ENCODE results near the gene MKLN1. TPM values are rescaled to one million over a fixed set of nuclear protein-coding genes. Genes with fewer than 3 reads are reported as not detected.
"Not testable (repeated sequence)": the region's sequence is repeated elsewhere in the genome, so short reads cannot be mapped to it uniquely, and the experiment has no call there.

Gene MKLN1
- total and polyA plus RNA-seq, 5 donors from 2014 or later = 24.5 to 58.9 (median 34.8) TPM

DNA sequence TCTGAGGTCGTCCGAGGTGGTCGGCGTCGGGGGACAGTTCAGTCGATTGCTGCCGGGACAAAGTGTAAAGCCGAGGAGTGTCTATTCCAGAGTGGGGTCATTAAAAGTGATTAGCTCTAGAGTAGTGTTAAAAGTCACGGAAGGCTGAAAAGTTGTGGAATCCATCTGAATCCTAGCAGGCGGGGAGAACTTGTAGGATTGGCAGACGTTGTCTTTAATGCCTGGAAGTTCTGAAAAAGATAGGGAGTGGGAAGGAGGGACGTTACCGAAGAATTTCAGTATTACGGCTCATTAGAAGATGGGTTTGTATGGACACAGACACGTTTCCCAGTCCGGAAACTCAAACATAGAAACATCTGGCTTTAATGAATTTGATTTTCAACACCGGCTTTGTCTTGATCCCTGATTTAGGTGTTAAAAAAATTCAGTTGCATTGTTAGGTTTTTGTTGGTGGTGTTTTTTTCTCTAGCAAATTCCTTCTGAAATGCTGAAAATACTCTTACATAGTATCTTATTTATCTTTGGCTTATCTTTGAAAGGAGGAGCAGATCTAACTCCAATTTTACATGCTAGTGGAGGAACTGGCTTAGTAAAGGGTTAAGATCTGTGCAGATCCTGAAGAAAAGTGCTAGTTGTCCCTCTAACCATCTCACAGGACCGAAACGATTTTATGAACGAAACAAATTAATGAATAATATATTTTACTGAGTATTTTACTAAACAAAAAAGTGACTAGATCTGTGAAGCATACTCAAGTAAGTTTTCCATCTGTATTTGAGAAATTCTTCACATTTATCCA is 900 bp downstream of the MKLN1 start:
- Histone ChIP-seq H3K9me3 (ENCODE audit: control insufficient read depth in 2 of 2, low read length in 2 of 2) (no peaks in the 10 kb centered on the region), H3K27me3 (ENCODE audit: control insufficient read depth, insufficient read depth, low read length) (no peaks in the 10 kb centered on the region), H3K27ac (ENCODE audit: insufficient read depth, low read length, poor library complexity, severe bottlenecking) (peak overlapping the region; percentile 91), H3K4me3 (ENCODE audit: low read depth, low read length) (peak overlapping the region; percentile 94), H3K36me3 (ENCODE audit: control insufficient read depth, insufficient read depth, low read length) (peaks cover 3% of the 10 kb centered on the region), H3K4me1 (ENCODE audit: control insufficient read depth, insufficient read depth, low read length, poor library complexity, severe bottlenecking) (peaks cover 45% of the 10 kb centered on the region)
- no peak for ATAC-seq (ENCODE audit: low read depth in 2 of 2)
- Mint-ChIP-seq H3K27ac (peak overlapping the region; percentile 96 to 98 (median 98)), H3K36me3 (no peaks in the 10 kb centered on the region), H3K27me3 (no peaks in the 10 kb centered on the region), H3K9me3 (no peaks in the 10 kb centered on the region), H3K4me3 (peak overlapping the region; percentile 89 to 98 (median 94)), H3K4me1 (peaks cover 46 to 77% (median 53%) of the 10 kb centered on the region in 4 donors)
- no peak for DNase-seq

DNA sequence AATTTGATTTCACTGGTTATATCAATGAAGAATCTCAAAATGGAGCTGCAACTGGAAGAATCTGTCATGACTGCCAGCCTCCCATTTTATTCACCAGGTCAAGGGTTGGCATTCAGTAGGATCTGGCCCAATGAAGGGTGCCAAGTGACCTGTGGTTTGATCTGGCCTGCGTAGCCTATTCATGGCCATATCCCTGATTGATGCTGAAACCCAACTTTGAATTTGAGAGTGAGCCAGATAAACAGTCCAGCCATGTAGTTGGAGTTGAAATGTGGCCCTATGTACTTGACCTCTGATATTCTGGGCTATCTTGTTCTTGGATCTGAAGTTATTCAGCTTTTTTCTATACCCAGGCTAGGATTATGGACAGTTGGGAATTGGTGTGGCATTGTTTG is 1.5 kb downstream of the MKLN1 start:
- ATAC-seq (ENCODE audit: low read depth in 2 of 2) = no peak
- Histone ChIP-seq H3K27ac (ENCODE audit: insufficient read depth, low read length, poor library complexity, severe bottlenecking) (peak overlapping the region; percentile 91), H3K9me3 (ENCODE audit: control insufficient read depth in 2 of 2, low read length in 2 of 2) (no peaks in the 10 kb centered on the region), H3K27me3 (ENCODE audit: control insufficient read depth, insufficient read depth, low read length) (no peaks in the 10 kb centered on the region), H3K4me3 (ENCODE audit: low read depth, low read length) (peak overlapping the region; percentile 94), H3K36me3 (ENCODE audit: control insufficient read depth, insufficient read depth, low read length) (peaks cover 3% of the 10 kb centered on the region), H3K4me1 (ENCODE audit: control insufficient read depth, insufficient read depth, low read length, poor library complexity, severe bottlenecking) (peaks cover 45% of the 10 kb centered on the region)
- Mint-ChIP-seq H3K27ac (peak overlapping the region in 2 of 3 donors; percentile 96 to 98), H3K4me3 (peak overlapping the region; percentile 89 to 98 (median 94)), H3K27me3 (no peaks in the 10 kb centered on the region), H3K9me3 (no peaks in the 10 kb centered on the region), H3K4me1 (peaks cover 46 to 78% (median 58%) of the 10 kb centered on the region in 4 donors), H3K36me3 (peaks cover under 1% of the 10 kb centered on the region)
- no peak for DNase-seq

DNA sequence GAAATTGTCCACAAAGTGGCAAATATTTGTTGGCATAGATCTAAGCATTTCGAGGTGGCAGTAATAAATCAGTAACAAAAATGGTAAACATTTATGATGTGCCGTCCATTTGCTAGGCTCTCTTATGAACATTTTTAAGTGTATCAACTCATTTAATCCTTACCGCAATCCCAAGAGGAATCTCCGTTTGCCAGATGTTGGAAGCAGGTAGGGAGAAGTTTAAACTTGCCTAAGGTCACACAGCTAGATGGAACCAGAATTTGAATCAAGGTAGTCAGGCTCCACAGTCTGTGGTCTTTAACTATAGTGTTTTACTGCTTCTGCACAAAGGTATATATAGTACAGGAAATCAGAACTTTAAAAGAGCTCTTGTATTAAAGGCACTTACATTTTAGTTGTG is 2.6 kb downstream of the MKLN1 start:
- Histone ChIP-seq H3K9me3 (ENCODE audit: control insufficient read depth in 2 of 2, low read length in 2 of 2) (peaks cover 0 to 1% of the 10 kb centered on the region in 2 experiments), H3K4me1 (ENCODE audit: control insufficient read depth, insufficient read depth, low read length, poor library complexity, severe bottlenecking) (peaks cover 45% of the 10 kb centered on the region), H3K4me3 (ENCODE audit: low read depth, low read length) (peak overlapping the region; percentile 94), H3K36me3 (ENCODE audit: control insufficient read depth, insufficient read depth, low read length) (peaks cover 3% of the 10 kb centered on the region), H3K27me3 (ENCODE audit: control insufficient read depth, insufficient read depth, low read length) (no peaks in the 10 kb centered on the region), H3K27ac (ENCODE audit: insufficient read depth, low read length, poor library complexity, severe bottlenecking) (peak overlapping the region; percentile 91)
- DNase-seq (peak in 1 of 3 donors; percentile 15), ATAC-seq (ENCODE audit: low read depth in 2 of 2) (no peak)
- H3K4me1 Mint-ChIP-seq = peaks cover 41 to 79% (median 64%) of the 10 kb centered on the region in 4 donors
- peak overlapping the region in 2 of 3 donors; percentile 26 to 96 for H3K27ac Mint-ChIP-seq
- peaks cover 4% of the 10 kb centered on the region for H3K36me3 Mint-ChIP-seq
- H3K4me3 Mint-ChIP-seq = peak overlapping the region; percentile 89 to 98 (median 94)
- peaks cover 0 to 2% (median 0%) of the 10 kb centered on the region in 7 donors for H3K9me3 Mint-ChIP-seq
- H3K27me3 Mint-ChIP-seq = no peaks in the 10 kb centered on the region

DNA sequence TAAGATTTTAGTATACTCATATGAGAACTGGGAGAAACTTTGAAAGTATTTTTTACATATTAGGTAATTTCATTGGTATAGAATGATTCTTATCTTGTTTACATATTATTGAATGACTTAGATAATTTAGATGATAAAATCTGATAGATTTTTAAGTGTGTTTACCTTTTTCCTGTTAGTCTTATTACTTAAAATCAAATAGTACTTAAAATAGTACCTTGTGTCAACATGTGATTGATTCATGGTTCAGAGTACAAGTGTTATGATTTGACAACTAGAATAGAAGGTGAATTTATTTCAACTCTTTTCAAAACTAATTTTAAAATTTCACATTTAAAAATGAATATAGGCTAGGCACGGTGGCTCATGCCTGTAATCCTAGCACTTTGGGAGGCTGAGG is 4.1 kb downstream of the MKLN1 start:
- Mint-ChIP-seq H3K4me1 (peaks cover 36 to 77% (median 69%) of the 10 kb centered on the region in 4 donors), H3K9me3 (peaks cover 0 to 13% (median 5%) of the 10 kb centered on the region in 7 donors), H3K27me3 (no peaks in the 10 kb centered on the region), H3K27ac (peak overlapping the region in 1 of 3 donors; percentile 5), H3K36me3 (peaks cover 16% of the 10 kb centered on the region), H3K4me3 (peak overlapping the region in 3 of 4 donors; percentile 37 to 64 (median 63))
- Histone ChIP-seq H3K27ac (ENCODE audit: insufficient read depth, low read length, poor library complexity, severe bottlenecking) (no peak overlapping the region), H3K4me3 (ENCODE audit: low read depth, low read length) (peak overlapping the region; percentile 42), H3K9me3 (ENCODE audit: control insufficient read depth in 2 of 2, low read length in 2 of 2) (peaks cover 10 to 14% of the 10 kb centered on the region in 2 experiments), H3K36me3 (ENCODE audit: control insufficient read depth, insufficient read depth, low read length) (peaks cover 5% of the 10 kb centered on the region), H3K4me1 (ENCODE audit: control insufficient read depth, insufficient read depth, low read length, poor library complexity, severe bottlenecking) (peaks cover 39% of the 10 kb centered on the region), H3K27me3 (ENCODE audit: control insufficient read depth, insufficient read depth, low read length) (no peaks in the 10 kb centered on the region)
- DNase-seq (no peak), ATAC-seq (ENCODE audit: low read depth in 2 of 2) (no peak)

DNA sequence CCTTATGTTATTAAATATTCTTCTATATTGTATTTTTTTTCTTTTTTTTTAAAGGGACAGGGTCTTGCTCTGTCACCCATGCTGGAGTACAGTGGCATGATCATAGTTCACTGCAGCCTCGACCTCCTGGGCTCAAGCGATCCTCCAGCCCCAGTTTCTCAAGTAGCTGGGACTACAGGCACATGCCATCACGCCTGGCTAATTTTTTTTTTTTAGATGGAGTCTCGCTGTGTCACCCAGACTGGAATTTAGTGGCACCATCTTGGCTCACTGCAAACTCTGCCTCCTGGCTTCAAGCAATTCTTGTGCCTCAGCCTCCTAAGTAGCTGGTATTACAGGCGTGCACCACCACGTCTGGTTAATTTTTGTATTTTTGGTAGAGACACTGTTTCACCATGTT is 5.1 kb downstream of the MKLN1 start:
- H3K36me3 Mint-ChIP-seq = peaks cover 21% of the 10 kb centered on the region
- H3K36me3 ChIP-seq (ENCODE audit: control insufficient read depth, insufficient read depth, low read length); H3K27me3 ChIP-seq (ENCODE audit: control insufficient read depth, insufficient read depth, low read length); H3K27ac Mint-ChIP-seq; DNase-seq; H3K27ac ChIP-seq (ENCODE audit: insufficient read depth, low read length, poor library complexity, severe bottlenecking); H3K4me3 ChIP-seq (ENCODE audit: low read depth, low read length); ATAC-seq (ENCODE audit: low read depth in 2 of 2); H3K4me3 Mint-ChIP-seq; H3K27me3 Mint-ChIP-seq: not testable (repeated sequence)
- peaks cover 0 to 19% (median 5%) of the 10 kb centered on the region in 7 donors for H3K9me3 Mint-ChIP-seq
- peaks cover 16 to 20% of the 10 kb centered on the region in 2 experiments for H3K9me3 ChIP-seq (ENCODE audit: control insufficient read depth in 2 of 2, low read length in 2 of 2)
- H3K4me1 Mint-ChIP-seq = peaks cover 35 to 69% (median 66%) of the 10 kb centered on the region in 4 donors
- peaks cover 34% of the 10 kb centered on the region for H3K4me1 ChIP-seq (ENCODE audit: control insufficient read depth, insufficient read depth, low read length, poor library complexity, severe bottlenecking)

DNA sequence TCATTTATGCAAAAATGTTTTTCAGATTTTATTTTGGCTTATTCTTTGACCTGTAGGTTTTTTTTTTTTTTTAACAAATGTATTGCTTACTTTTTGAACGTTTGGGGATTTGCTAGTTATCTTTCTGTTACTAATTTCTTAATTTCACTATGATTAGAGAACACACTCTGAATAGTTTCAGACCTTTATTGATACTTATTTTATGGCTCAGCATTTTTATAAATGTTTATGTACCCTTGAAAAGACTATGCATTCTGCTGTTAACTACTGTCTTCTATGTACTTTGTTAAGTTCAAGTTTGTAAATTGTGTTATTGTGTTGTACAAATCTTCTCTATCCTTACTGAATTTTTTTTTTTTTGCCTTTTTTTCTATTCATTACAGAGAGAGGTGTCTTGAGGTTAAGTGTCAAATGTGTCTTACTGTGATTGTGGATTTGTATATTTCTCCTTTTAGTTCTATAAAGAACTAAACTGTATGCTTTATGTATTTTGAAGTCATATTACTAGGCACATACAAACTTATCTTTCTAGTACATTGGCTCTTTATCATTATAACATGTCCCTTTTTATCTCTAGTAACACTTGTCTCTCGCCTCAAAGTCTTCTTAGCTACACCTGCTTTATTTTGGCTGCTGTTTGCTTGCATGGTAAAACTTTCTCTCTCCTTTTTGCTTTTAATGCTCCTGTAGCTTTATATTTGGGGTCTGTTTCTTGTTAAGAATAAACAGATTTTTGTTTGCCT is 8.1 kb downstream of the MKLN1 start:
- H3K36me3 Mint-ChIP-seq = peaks cover 27% of the 10 kb centered on the region
- ATAC-seq (ENCODE audit: low read depth in 2 of 2) = no peak

DNA sequence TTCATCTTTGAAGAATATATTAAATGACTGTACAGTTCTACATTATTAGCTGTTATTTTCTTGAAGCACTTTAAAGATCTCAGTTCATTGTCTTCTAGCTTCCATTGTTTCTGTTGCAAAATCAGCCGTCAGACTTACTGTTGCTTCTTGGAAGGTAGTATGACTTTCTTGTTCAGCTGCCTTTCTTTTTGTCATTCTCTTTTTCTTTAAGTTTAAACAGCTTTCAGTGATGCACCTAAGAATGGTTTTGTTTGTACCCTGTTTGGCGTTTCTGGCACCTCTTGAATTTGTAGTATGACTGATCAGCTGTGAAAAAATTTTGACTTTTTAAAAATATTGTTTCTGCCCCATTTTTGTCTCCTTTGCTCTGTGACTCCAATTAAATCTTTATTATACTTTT is 9.3 kb downstream of the MKLN1 start:
- Histone ChIP-seq H3K4me3 (ENCODE audit: low read depth, low read length) (no peak overlapping the region), H3K27ac (ENCODE audit: insufficient read depth, low read length, poor library complexity, severe bottlenecking) (no peak overlapping the region), H3K4me1 (ENCODE audit: control insufficient read depth, insufficient read depth, low read length, poor library complexity, severe bottlenecking) (no peaks in the 10 kb centered on the region), H3K36me3 (ENCODE audit: control insufficient read depth, insufficient read depth, low read length) (peaks cover 7% of the 10 kb centered on the region), H3K9me3 (ENCODE audit: control insufficient read depth in 2 of 2, low read length in 2 of 2) (peaks cover 23 to 26% of the 10 kb centered on the region in 2 experiments), H3K27me3 (ENCODE audit: control insufficient read depth, insufficient read depth, low read length) (no peaks in the 10 kb centered on the region)
- Mint-ChIP-seq H3K9me3 (peaks cover 0 to 19% (median 5%) of the 10 kb centered on the region in 7 donors), H3K27me3 (no peaks in the 10 kb centered on the region), H3K4me1 (peaks cover 37 to 69% (median 44%) of the 10 kb centered on the region in 4 donors), H3K4me3 (no peak overlapping the region), H3K36me3 (peaks cover 27% of the 10 kb centered on the region), H3K27ac (no peak overlapping the region)
- peak in 1 of 3 donors; percentile 24 for DNase-seq
- ATAC-seq (ENCODE audit: low read depth in 2 of 2) = no peak

More for the DNA sequence above, 8.1 kb downstream of the MKLN1 start:
- DNase-seq = no peak
- H3K4me3 Mint-ChIP-seq = peak overlapping the region in 2 of 4 donors; percentile 16 to 47
- peak overlapping the region; percentile 22 for H3K4me3 ChIP-seq (ENCODE audit: low read depth, low read length)
- peaks cover 7% of the 10 kb centered on the region for H3K36me3 ChIP-seq (ENCODE audit: control insufficient read depth, insufficient read depth, low read length)
- no peaks in the 10 kb centered on the region for H3K27me3 Mint-ChIP-seq
- no peak overlapping the region for H3K27ac Mint-ChIP-seq
- H3K27me3 ChIP-seq (ENCODE audit: control insufficient read depth, insufficient read depth, low read length) = no peaks in the 10 kb centered on the region
- H3K9me3 Mint-ChIP-seq = peaks cover 0 to 19% (median 5%) of the 10 kb centered on the region in 7 donors
- H3K9me3 ChIP-seq (ENCODE audit: control insufficient read depth in 2 of 2, low read length in 2 of 2) = peaks cover 23 to 26% of the 10 kb centered on the region in 2 experiments
- H3K4me1 ChIP-seq (ENCODE audit: control insufficient read depth, insufficient read depth, low read length, poor library complexity, severe bottlenecking) = peaks cover 9% of the 10 kb centered on the region
- peaks cover 33 to 69% (median 47%) of the 10 kb centered on the region in 4 donors for H3K4me1 Mint-ChIP-seq
- no peak overlapping the region for H3K27ac ChIP-seq (ENCODE audit: insufficient read depth, low read length, poor library complexity, severe bottlenecking)
